ENCODE results near the gene DKK3.

- TF ChIP-seq CREB1 (CRISPR knock-in tag; IDR thresholded peaks at IDR 0.05; ENCODE audit: low read depth) = no peak
- no peak for TF ChIP-seq POLR2AphosphoS5 (IDR thresholded peaks at IDR 0.05; ENCODE audit: low read depth)
- TF ChIP-seq EZH2 (IDR thresholded peaks at IDR 0.05; ENCODE audit: low read depth, unreplicated experiment) = no peak
- no peak for TF ChIP-seq CTCF (conservative IDR thresholded peaks at IDR 0.05; ENCODE audit: low read depth in 2 of 2)
- TF ChIP-seq JUNB (IDR thresholded peaks at IDR 0.05; ENCODE audit: unreplicated experiment) = no peak
- no peak for TF ChIP-seq REST (IDR thresholded peaks at IDR 0.05; ENCODE audit: unreplicated experiment)
- TF ChIP-seq EZH2phosphoT487 (IDR thresholded peaks at IDR 0.05; ENCODE audit: unreplicated experiment) = no peak
- TF ChIP-seq NANOG (IDR thresholded peaks at IDR 0.05; ENCODE audit: borderline replicate concordance) = no peak
- no peak for TF ChIP-seq ZNF462 (CRISPR knock-in tag; IDR thresholded peaks at IDR 0.05)
- no peak for TF ChIP-seq ZNF331 (CRISPR knock-in tag; IDR thresholded peaks at IDR 0.05; ENCODE audit: low read depth)
- TF ChIP-seq ZNF114 (CRISPR knock-in tag; IDR thresholded peaks at IDR 0.05) = no peak
Observed at GRCh38 chr11:11998091-11998781, 10.2 kb downstream of the DKK3 start.
